Pancreas (tissue), 10 donors: ENCODE data around the gene EFHD2. TPM values are rescaled to one million over a fixed set of nuclear protein-coding genes. Genes with fewer than 3 reads are reported as not detected.
"Not testable (repeated sequence)": the region's sequence is repeated elsewhere in the genome, so short reads cannot be mapped to it uniquely, and the experiment has no call there.

Experiments used
- ATAC-seq, 4 donors: fragments of 200-7000 bp; cut with Tn5 transposase; one replicate each; pipeline versions ENCODE4 v1.8.0 to v1.9.1; 2020; ENCODE audit warnings: mild to moderate bottlenecking in 4 of 4, moderate library complexity in 4 of 4
- DNase-seq, 6 donors: peaks; one replicate each; pipeline ENCODE4 v3.0.0-alpha.2; 2020
- FAIRE-seq: peaks from 2 replicates; lab custom pipeline; 2012; peaks lifted over from hg19 to GRCh38; lab: Jason Lieb, UNC
- H3K27ac ChIP-seq, 4 donors: fragments of 200-600 bp; sonication (generic); 1 replicate in 3 of 4; 2 replicates in 1 of 4; pipeline versions ENCODE4 v1.5.0 to v1.8.0; 2020
- H3K27me3 ChIP-seq, 4 donors: fragments of 200-600 bp; one replicate each; pipeline ENCODE4 v1.8.0; 2021
- H3K36me3 ChIP-seq, 3 donors: fragments of 200-600 bp; sonication (generic) in 1 of 3; one replicate each; pipeline versions ENCODE4 v1.5.0 to v1.8.0; 2020 to 2021
- H3K4me1 ChIP-seq, 3 donors: fragments of 200-600 bp; one replicate each; pipeline ENCODE4 v1.8.0; 2021
- H3K4me3 ChIP-seq, 4 donors: fragments of 200-600 bp; sonication (generic) in 2 of 4; one replicate each; pipeline versions ENCODE4 v1.5.0 to v1.8.0; 2020 to 2021
- H3K9me3 ChIP-seq, 4 donors: fragments of 200-600 bp; one replicate each; pipeline ENCODE4 v1.8.0; 2021
- CTCF ChIP-seq, 4 donors: fragments of 200-600 bp; sonication (generic) in 3 of 4; IDR thresholded peaks; one replicate each; pipeline versions ENCODE4 v1.5.0 to v1.8.0; 2021; ENCODE audit warnings: antibody characterized with exemption in 4 of 4
- WGBS, 2 donors: extraction: QIAGEN DNeasy Blood & Tissue Kit; methylation state at CpG; one replicate each; pipeline ENCODE4 v1.1.7; 2013; 5-methylcytosine and 5-hydroxymethylcytosine counted together
- intact Hi-C, 3 donors: fragments of 100-400 bp; cut with DNase I; formaldehyde crosslinking; loops; one replicate each; pipeline versions ENCODE4 v1.11.1 to v1.14.2; 2022
- polyA plus RNA-seq, 2 donors: library from polyadenylated mRNA; stranded (reverse); fragments of 200-250 nt; gene quantifications; one replicate each; pipeline ENCODE4 v1.2.3, GENCODE V29; 2013
- total RNA-seq, 6 donors: library from RNA; stranded (reverse); fragmentation: NEBNext Ultra II Directional in 4 of 6; extraction: Animal tissue kit (Norgen Biotek cat#: 25700) in 4 of 6; gene quantifications; one replicate each; pipeline versions ENCODE4 v1.2.1 to v1.2.4, GENCODE V29; 2021 to 2023
- donor health status: healthy with polysubstance abuse.
- donor health status: DM: no; HTN: no; CAD: no; lungs with moderate emphysema.
- donor health status: DM: no; HTN: no; CAD: no.
- donor health status: control.
- donor health status: control.
- donor health status: Bipolar disorder and iron deficiency.
- donor health status: DM: yes; HTN: yes; CAD: no.
- donor health status: DM: no; HTN: no; CAD: no.
- donor health status: DM: no; HTN: no; CAD: no.
- donor health status: DM: yes; HTN: yes; CAD: no.

The EFHD2 gene
- total and polyA plus RNA-seq, 8 donors: 30.5 to 47.4 (median 38.8) TPM

- DNase-seq (peak in 5 of 6 donors; percentile 66 to 90 (median 82)), FAIRE-seq (no peak), ATAC-seq (peak in 2 of 4 donors; percentile 3 to 25)
- WGBS, 2 donors: 39 to 42% methylated on average over 11 of the region's 11 CpGs
- TF ChIP-seq CTCF (IDR thresholded peaks at IDR 0.05): no peak
- no peaks in the 10 kb centered on the region for H3K36me3 ChIP-seq
- no peak overlapping the region for H3K4me3 ChIP-seq
- H3K27ac ChIP-seq: peak overlapping the region; percentile 64 to 85 (median 76)
- no peaks in the 10 kb centered on the region for H3K27me3 ChIP-seq
- intact Hi-C loops: no loop called here
- no peaks in the 10 kb centered on the region for H3K9me3 ChIP-seq
- H3K4me1 ChIP-seq: peaks cover 8 to 24% (median 13%) of the 10 kb centered on the region in 3 donors
Observed at GRCh38 chr1:15453734-15454133, 44.0 kb downstream of the EFHD2 start.

GRCh38 chr1:15454256-15454655, 44.6 kb downstream of the EFHD2 start:
- peak in 5 of 6 donors; percentile 85 to 90 (median 87) for DNase-seq
- no peaks in the 10 kb centered on the region for H3K27me3 ChIP-seq
- no peak for TF ChIP-seq CTCF (IDR thresholded peaks at IDR 0.05)
- FAIRE-seq: no peak
- H3K27ac ChIP-seq: peak overlapping the region; percentile 64 to 85 (median 76)
- ATAC-seq: peak; percentile 45 to 63 (median 53)
- no peaks in the 10 kb centered on the region for H3K9me3 ChIP-seq
- intact Hi-C loops: no loop called here
- peaks cover 8 to 24% (median 16%) of the 10 kb centered on the region in 3 donors for H3K4me1 ChIP-seq
- H3K4me3 ChIP-seq: no peak overlapping the region
- 19 to 25% methylated on average over 3 of the region's 3 CpGs for WGBS, 2 donors
- H3K36me3 ChIP-seq: no peaks in the 10 kb centered on the region

- H3K4me3 ChIP-seq: no peak overlapping the region
- 39 to 53% methylated on average over 5 to 6 of the region's 6 CpGs for WGBS, 2 donors
- H3K27ac ChIP-seq: peak overlapping the region; percentile 52 to 81 (median 61)
- no peak for TF ChIP-seq CTCF (IDR thresholded peaks at IDR 0.05)
- no peaks in the 10 kb centered on the region for H3K27me3 ChIP-seq
- no peaks in the 10 kb centered on the region for H3K9me3 ChIP-seq
- DNase-seq (peak in 2 of 6 donors; percentile 67 to 78), ATAC-seq (peak; percentile 10 to 39 (median 28)), FAIRE-seq (no peak)
- H3K4me1 ChIP-seq: peaks cover 8 to 37% (median 18%) of the 10 kb centered on the region in 3 donors
- intact Hi-C loops: no loop called here
- H3K36me3 ChIP-seq: no peaks in the 10 kb centered on the region
Observed at GRCh38 chr1:15455522-15455921, 45.8 kb downstream of the EFHD2 start.

GRCh38 chr1:15456313-15456954, 46.7 kb downstream of the EFHD2 start, which contains the start of gene CELA2A:
Gene CELA2A, plus strand, starts transcription at chr1:15456732. Its CDS starts 22 bp downstream, at chr1:15456754.
- intact Hi-C loops: no loop called here
- Histone ChIP-seq H3K4me1 (peaks cover 8 to 40% (median 18%) of the 10 kb centered on the region in 3 donors), H3K27ac (peak within 1 kb of the TSS; percentile 52 to 81 (median 61)), H3K27me3 (no peaks in the 10 kb centered on the region), H3K9me3 (no peaks in the 10 kb centered on the region), H3K36me3 (no peaks in the 10 kb centered on the region), H3K4me3 (peak within 1 kb of the TSS in 2 of 4 donors; percentile 21 to 23)
- no peak for DNase-seq
- TF ChIP-seq CTCF (IDR thresholded peaks at IDR 0.05): no peak
- ATAC-seq: peak in 2 of 4 donors; percentile 5 to 27
- no peak for FAIRE-seq
- 43 to 51% methylated on average over 8 of the region's 8 CpGs for WGBS, 2 donors

- H3K4me3 ChIP-seq: peak overlapping the region in 2 of 4 donors; percentile 9 to 23
- DNase-seq (no peak), FAIRE-seq (no peak), ATAC-seq (peak; percentile 44 to 67 (median 50))
- H3K9me3 ChIP-seq: no peaks in the 10 kb centered on the region
- no peaks in the 10 kb centered on the region for H3K27me3 ChIP-seq
- WGBS, 2 donors: 29 to 32% methylated on average over 2 of the region's 2 CpGs
- peaks cover 8 to 40% (median 18%) of the 10 kb centered on the region in 3 donors for H3K4me1 ChIP-seq
- intact Hi-C loops: no loop called here
- H3K36me3 ChIP-seq: no peaks in the 10 kb centered on the region
- peak overlapping the region in 3 of 4 donors; percentile 53 to 81 (median 69) for H3K27ac ChIP-seq
- no peak for TF ChIP-seq CTCF (IDR thresholded peaks at IDR 0.05)
Observed at GRCh38 chr1:15457585-15457984, 47.9 kb downstream of the EFHD2 start.

GRCh38 chr1:15458388-15458787, 48.7 kb downstream of the EFHD2 start:
- H3K4me3 ChIP-seq: peak overlapping the region in 2 of 4 donors; percentile 4 to 9
- H3K27me3 ChIP-seq, H3K9me3 ChIP-seq, intact Hi-C loops, H3K36me3 ChIP-seq, FAIRE-seq, DNase-seq: not testable (repeated sequence)
- WGBS, 2 donors: 32 to 37% methylated on average over 4 of the region's 4 CpGs
- ATAC-seq: peak in 2 of 4 donors; percentile 8 to 14
- H3K4me1 ChIP-seq: peaks cover 8 to 39% (median 16%) of the 10 kb centered on the region in 3 donors
- H3K27ac ChIP-seq: peak overlapping the region in 3 of 4 donors; percentile 24 to 81 (median 69)
